Stomach (tissue), 9 donors: Measurements from ENCODE around the gene PAX2. TPM values are rescaled to one million over a fixed set of nuclear protein-coding genes. Genes with fewer than 3 reads are reported as not detected.

Source experiments
- DNase-seq, 2 donors: peaks; one replicate each; pipeline versions ENCODE4 v3.0.0 to v3.0.0-alpha.2; 2013 to 2019
- H3K27ac ChIP-seq, 5 donors: fragments of 200-600 bp in 4 of 5; sonication (generic) in 4 of 5; one replicate each; pipeline ENCODE4 v1.5.1; 2013 to 2019; ENCODE audit warnings: mild to moderate bottlenecking in 1 of 5, moderate library complexity in 1 of 5
- H3K27me3 ChIP-seq, 3 donors: fragments of 200-600 bp; sonication (generic); one replicate each; pipeline ENCODE4 v1.5.1; 2017 to 2019; ENCODE audit warnings: mixed run types in 1 of 3
- H3K36me3 ChIP-seq, 4 donors: fragments of 200-600 bp; sonication (generic); 1 replicate in 3 of 4; 2 replicates in 1 of 4; pipeline ENCODE4 v1.5.1; 2016 to 2019
- H3K4me1 ChIP-seq, 4 donors: fragments of 200-600 bp; sonication (generic); one replicate each; pipeline ENCODE4 v1.5.1; 2016 to 2019
- H3K4me3 ChIP-seq, 4 donors: fragments of 200-600 bp; sonication (generic) in 3 of 4; one replicate each; pipeline ENCODE4 v1.5.1; 2016 to 2019; ENCODE audit warnings: mild to moderate bottlenecking in 1 of 4
- H3K9me3 ChIP-seq, 4 donors: fragments of 200-600 bp; sonication (generic); one replicate each; pipeline ENCODE4 v1.5.1; 2016 to 2019
- CTCF ChIP-seq, 7 experiments: fragments of 450-650 bp in 4 of 7; fragments of 200-600 bp in 3 of 7; sonication (generic) in 3 of 7; IDR thresholded peaks; one replicate each; pipeline ENCODE4 v1.5.1; 2016 to 2019; ENCODE audit warnings: antibody characterized with exemption in 7 of 7, control low read depth in 2 of 7, mild to moderate bottlenecking in 1 of 7
- EP300 ChIP-seq: sonication (generic); formaldehyde crosslinking; IDR thresholded peaks from one replicate; pipeline ENCODE4 v1.6.1; 2017; ENCODE audit warnings: antibody characterized with exemption
- POLR2A ChIP-seq, 4 donors: fragments of 450-650 bp; IDR thresholded peaks; one replicate each; pipeline ENCODE4 v1.6.1; 2016; ENCODE audit warnings: antibody characterized with exemption in 4 of 4, control low read depth in 2 of 4, mild to moderate bottlenecking in 1 of 4, moderate library complexity in 1 of 4
- POLR2AphosphoS5 ChIP-seq, 3 donors: sonication (generic); formaldehyde crosslinking; IDR thresholded peaks; one replicate each; pipeline ENCODE4 v1.6.1; 2016; ENCODE audit warnings: antibody characterized with exemption in 3 of 3
- WGBS, 5 donors: extraction: QIAGEN DNeasy Blood & Tissue Kit in 3 of 5; methylation state at CpG; one replicate each; pipeline versions ENCODE4 v1.1.5 to v1.1.7; 2013 to 2018; 5-methylcytosine and 5-hydroxymethylcytosine counted together
- intact Hi-C: fragments of 100-400 bp; cut with DNase I; formaldehyde crosslinking; loops from one replicate; pipeline ENCODE4 v1.15.1; 2023; ENCODE audit warnings: low total_unique reads
- polyA plus RNA-seq, 3 donors: library from polyadenylated mRNA; stranded (reverse); fragments of 200-250 nt; gene quantifications; one replicate each; pipeline ENCODE4 v1.2.3, GENCODE V29; 2013
- total RNA-seq, 5 donors: library from RNA; depleted of rRNA; stranded (reverse); fragments of >200 nt; gene quantifications; one replicate each; pipeline versions ENCODE4 v1.1.0 to v1.2.3, GENCODE V29; 2014 to 2016
- donor health status: healthy with polysubstance abuse.
- donor health status: Bipolar disorder and iron deficiency.
- donor health status: healthy.

PAX2 gene
- total and polyA plus RNA-seq, 8 donors: not detected

DNA sequence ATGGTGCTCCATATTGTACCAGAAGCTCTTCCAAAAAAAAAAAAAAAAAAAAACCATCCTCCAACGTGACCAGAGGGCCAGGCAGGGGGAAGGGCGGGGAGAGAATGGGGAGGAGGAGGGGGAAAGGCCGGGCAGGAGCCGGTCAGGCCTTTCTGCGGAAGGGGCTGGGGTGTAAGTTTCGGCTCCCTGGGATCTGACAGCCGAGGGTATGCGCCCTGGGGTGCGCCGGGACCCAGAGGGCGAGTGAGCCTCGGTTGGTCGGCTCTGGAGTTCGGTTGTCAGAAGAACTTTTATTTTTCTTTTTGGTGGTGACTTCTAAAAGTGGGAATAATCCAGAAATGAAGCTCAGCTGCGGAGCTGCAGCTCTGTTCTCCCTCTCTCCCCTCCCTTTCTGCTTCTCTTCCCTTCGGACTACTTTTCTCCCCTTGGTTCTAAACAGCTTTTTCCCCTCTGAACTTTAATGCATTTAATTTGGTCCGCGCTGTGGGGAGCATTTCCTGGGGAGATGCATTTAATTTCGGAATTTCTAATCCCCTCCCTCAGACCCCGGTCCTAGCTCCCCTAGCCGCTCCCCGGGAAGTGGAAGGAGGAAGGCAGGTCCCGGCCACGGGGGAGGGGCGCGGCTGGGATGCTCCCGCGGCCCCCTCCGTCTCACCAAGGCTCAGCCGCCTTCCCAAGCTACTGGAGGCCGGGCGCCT lies 3.9 kb upstream of the PAX2 start:
- H3K4me1 ChIP-seq: peaks cover 53 to 84% (median 65%) of the 10 kb centered on the region in 4 donors
- TF ChIP-seq POLR2AphosphoS5 (IDR thresholded peaks at IDR 0.05): no peak
- no peak for TF ChIP-seq POLR2A (IDR thresholded peaks at IDR 0.05)
- no peak for TF ChIP-seq CTCF (IDR thresholded peaks at IDR 0.05)
- no peak for TF ChIP-seq EP300
- no peaks in the 10 kb centered on the region for H3K9me3 ChIP-seq
- peaks cover 64 to 100% (median 100%) of the 10 kb centered on the region in 3 donors for H3K27me3 ChIP-seq
- H3K27ac ChIP-seq: no peak overlapping the region
- intact Hi-C loops: no loop called here
- H3K36me3 ChIP-seq: no peaks in the 10 kb centered on the region
- DNase-seq: no peak
- H3K4me3 ChIP-seq: no peak overlapping the region
- WGBS, 5 donors: 3 to 8% (median 6%) methylated on average over 32 of the region's 32 CpGs

- DNase-seq: no peak
- Histone ChIP-seq H3K27ac (no peak overlapping the region), H3K36me3 (no peaks in the 10 kb centered on the region), H3K9me3 (no peaks in the 10 kb centered on the region), H3K4me3 (no peak overlapping the region), H3K27me3 (peaks cover 63 to 100% (median 100%) of the 10 kb centered on the region in 3 donors), H3K4me1 (peaks cover 49 to 87% (median 65%) of the 10 kb centered on the region in 4 donors)
- intact Hi-C loops: no loop called here
- no peak for TF ChIP-seq CTCF (IDR thresholded peaks at IDR 0.05)
- 3 to 6% (median 4%) methylated on average over 28 to 37 of the region's 37 CpGs for WGBS, 5 donors
Observed at GRCh38 chr10:100742076-100742771, 3.2 kb upstream of the PAX2 start.

- no peak for DNase-seq
- Histone ChIP-seq H3K4me1 (peaks cover 48 to 87% (median 65%) of the 10 kb centered on the region in 4 donors), H3K9me3 (no peaks in the 10 kb centered on the region), H3K4me3 (no peak overlapping the region), H3K36me3 (no peaks in the 10 kb centered on the region), H3K27me3 (peaks cover 57 to 100% (median 100%) of the 10 kb centered on the region in 3 donors), H3K27ac (no peak overlapping the region)
- intact Hi-C loops: no loop called here
- TF ChIP-seq EP300 (no peak), POLR2AphosphoS5 (IDR thresholded peaks at IDR 0.05) (no peak), CTCF (IDR thresholded peaks at IDR 0.05) (no peak), POLR2A (IDR thresholded peaks at IDR 0.05) (no peak)
- 7 to 20% (median 17%) methylated on average over 7 of the region's 7 CpGs for WGBS, 5 donors
Observed at GRCh38 chr10:100742936-100743335, 2.4 kb upstream of the PAX2 start.

DNA sequence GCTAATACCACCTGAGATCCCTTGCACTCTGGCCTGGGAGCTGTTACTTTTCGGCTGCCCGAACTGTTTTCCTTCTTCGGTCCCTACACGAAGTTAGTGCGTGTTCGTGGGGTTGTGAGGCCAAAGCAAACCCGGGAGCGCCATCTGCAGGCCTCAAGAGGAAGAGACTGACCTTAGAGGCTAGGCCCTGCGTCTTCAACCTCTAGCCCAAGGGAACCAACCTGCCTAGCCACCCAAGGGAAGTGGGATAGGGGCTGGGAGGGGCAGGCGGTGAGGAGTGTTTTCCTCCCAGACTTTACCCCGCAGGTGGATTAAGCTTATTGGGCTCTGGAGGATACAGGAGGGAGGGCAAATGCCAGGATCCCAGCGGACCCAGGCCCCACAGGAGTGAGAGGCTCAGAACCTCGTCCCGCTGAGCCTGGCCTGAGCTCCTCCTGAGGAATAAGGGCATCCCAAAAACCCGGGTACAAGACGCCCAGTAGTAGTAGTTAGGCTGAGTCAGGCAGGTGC lies 1.7 kb upstream of the PAX2 start:
- Histone ChIP-seq H3K27ac (no peak overlapping the region), H3K4me1 (peaks cover 54 to 87% (median 67%) of the 10 kb centered on the region in 4 donors), H3K36me3 (no peaks in the 10 kb centered on the region), H3K9me3 (no peaks in the 10 kb centered on the region), H3K4me3 (peak overlapping the region in 1 of 4 donors; percentile 51), H3K27me3 (peaks cover 60 to 100% (median 100%) of the 10 kb centered on the region in 3 donors)
- intact Hi-C loops: no loop called here
- TF ChIP-seq CTCF (IDR thresholded peaks at IDR 0.05) (peak in 4 of 7 experiments; percentile 36 to 51 (median 38)), EP300 (no peak)
- DNase-seq: peak; percentile 52 to 84
- WGBS, 5 donors: 1 to 5% (median 2%) methylated on average over 12 to 16 of the region's 16 CpGs
